GM12874 (cell line): ENCODE measurements around the gene PNKP.

ENCODE experiments used
- CTCF ChIP-seq: IDR thresholded peaks from 2 replicates; pipeline ENCODE4 v1.5.1; 2011; ENCODE audit warnings: low read depth, mild to moderate bottlenecking, control low read depth, low read length, moderate library complexity; ENCODE audit not compliant: insufficient read depth

PNKP gene

GRCh38 chr19:49836176-49837008 lies 31.0 kb downstream of the PNKP start:
- no peak for TF ChIP-seq CTCF

- TF ChIP-seq CTCF = no peak
Measured at GRCh38 chr19:49835562-49835961, 31.8 kb downstream of the PNKP start.

- TF ChIP-seq CTCF = no peak
Measured at GRCh38 chr19:49833599-49833998, 33.8 kb downstream of the PNKP start.

GRCh38 chr19:49832556-49832955 lies 34.8 kb downstream of the PNKP start:
- TF ChIP-seq CTCF = no peak

- no peak for TF ChIP-seq CTCF
Measured at GRCh38 chr19:49831592-49831991, 35.8 kb downstream of the PNKP start.

GRCh38 chr19:49830766-49831165 lies 36.6 kb downstream of the PNKP start:
- TF ChIP-seq CTCF = no peak

- no peak for TF ChIP-seq CTCF
Measured at GRCh38 chr19:49829721-49830120, 37.7 kb downstream of the PNKP start.
